Measurements from ENCODE around the gene RILPL1. TPM values are rescaled to one million over a fixed set of nuclear protein-coding genes. Genes with fewer than 3 reads are reported as not detected.
"Not testable (repeated sequence)": the region's sequence is repeated elsewhere in the genome, so short reads cannot be mapped to it uniquely, and the experiment has no call there.

RILPL1 gene
- total RNA-seq, 1 donor from 2014 or later: 4.4 TPM

- Mint-ChIP-seq H3K4me1 (ENCODE audit: low read depth) (peaks cover 10% of the 10 kb centered on the region), H3K36me3 (ENCODE audit: low read depth) (peaks cover 23% of the 10 kb centered on the region), H3K9me3 (no peaks in the 10 kb centered on the region), H3K27ac (no peak overlapping the region), H3K27me3 (ENCODE audit: insufficient read depth) (no peaks in the 10 kb centered on the region), H3K4me3 (no peak overlapping the region)
- intact Hi-C loops (cut with micrococcal nuclease): no loop called here
- no peak for DNase-seq (ENCODE audit: low spot score)
Measured at GRCh38 chr12:123468786-123469185, 64.7 kb downstream of the RILPL1 start.

- peaks cover 19% of the 10 kb centered on the region for H3K4me1 Mint-ChIP-seq (ENCODE audit: low read depth)
- no peaks in the 10 kb centered on the region for H3K27me3 Mint-ChIP-seq (ENCODE audit: insufficient read depth)
- H3K27ac Mint-ChIP-seq: no peak overlapping the region
- no peak overlapping the region for H3K4me3 Mint-ChIP-seq
- no peaks in the 10 kb centered on the region for H3K9me3 Mint-ChIP-seq
- peaks cover 21% of the 10 kb centered on the region for H3K36me3 Mint-ChIP-seq (ENCODE audit: low read depth)
- DNase-seq (ENCODE audit: low spot score): no peak
- intact Hi-C loops (cut with micrococcal nuclease): no loop called here
Measured at GRCh38 chr12:123465084-123465483, 68.4 kb downstream of the RILPL1 start.

GRCh38 chr12:123463174-123463573 lies 70.3 kb downstream of the RILPL1 start:
- peaks cover 27% of the 10 kb centered on the region for H3K4me1 Mint-ChIP-seq (ENCODE audit: low read depth)
- H3K36me3 Mint-ChIP-seq (ENCODE audit: low read depth): peaks cover 26% of the 10 kb centered on the region
- intact Hi-C loops (cut with micrococcal nuclease); H3K9me3 Mint-ChIP-seq; DNase-seq (ENCODE audit: low spot score); H3K4me3 Mint-ChIP-seq; H3K27ac Mint-ChIP-seq; H3K27me3 Mint-ChIP-seq (ENCODE audit: insufficient read depth): not testable (repeated sequence)

GRCh38 chr12:123457980-123458779 lies 75.3 kb downstream of the RILPL1 start, which contains the start of gene SNRNP35:
Gene SNRNP35 (plus strand): TSS chr12:123458139. CDS start chr12:123465541, 7,402 bp downstream.
- DNase-seq (ENCODE audit: low spot score): peak; percentile 79
- no peaks in the 10 kb centered on the region for H3K27me3 Mint-ChIP-seq (ENCODE audit: insufficient read depth)
- peaks cover 17% of the 10 kb centered on the region for H3K4me1 Mint-ChIP-seq (ENCODE audit: low read depth)
- peak within 1 kb of the TSS; percentile 95 for H3K4me3 Mint-ChIP-seq
- intact Hi-C loops (cut with micrococcal nuclease): loop anchor here (1.0 kb wide), 5 partner anchors 22 to 126 kb away; partner anchors contain the start of genes RILPL1, RILPL2 and TMED2
- H3K36me3 Mint-ChIP-seq (ENCODE audit: low read depth): peaks cover 9% of the 10 kb centered on the region
- H3K9me3 Mint-ChIP-seq: no peaks in the 10 kb centered on the region
- peak within 1 kb of the TSS; percentile 99 for H3K27ac Mint-ChIP-seq

- Mint-ChIP-seq H3K9me3 (no peaks in the 10 kb centered on the region), H3K36me3 (ENCODE audit: low read depth) (peaks cover 2% of the 10 kb centered on the region), H3K27ac (no peak overlapping the region), H3K4me1 (ENCODE audit: low read depth) (peaks cover 6% of the 10 kb centered on the region), H3K4me3 (no peak overlapping the region), H3K27me3 (ENCODE audit: insufficient read depth) (no peaks in the 10 kb centered on the region)
- intact Hi-C loops (cut with micrococcal nuclease): no loop called here
- DNase-seq (ENCODE audit: low spot score): no peak
Measured at GRCh38 chr12:123453165-123453564, 80.4 kb downstream of the RILPL1 start.

- H3K36me3 Mint-ChIP-seq (ENCODE audit: low read depth); DNase-seq (ENCODE audit: low spot score); H3K4me3 Mint-ChIP-seq; H3K9me3 Mint-ChIP-seq; intact Hi-C loops (cut with micrococcal nuclease); H3K27me3 Mint-ChIP-seq (ENCODE audit: insufficient read depth): not testable (repeated sequence)
- Mint-ChIP-seq H3K27ac (peak overlapping the region; percentile 44), H3K4me1 (ENCODE audit: low read depth) (peaks cover 10% of the 10 kb centered on the region)
Measured at GRCh38 chr12:123452276-123452550, 81.3 kb downstream of the RILPL1 start.

- no peak for DNase-seq (ENCODE audit: low spot score)
- H3K4me3 Mint-ChIP-seq: no peak overlapping the region
- H3K27ac Mint-ChIP-seq: no peak overlapping the region
- peaks cover 19% of the 10 kb centered on the region for H3K4me1 Mint-ChIP-seq (ENCODE audit: low read depth)
- no peaks in the 10 kb centered on the region for H3K9me3 Mint-ChIP-seq
- no peaks in the 10 kb centered on the region for H3K27me3 Mint-ChIP-seq (ENCODE audit: insufficient read depth)
- peaks cover 2% of the 10 kb centered on the region for H3K36me3 Mint-ChIP-seq (ENCODE audit: low read depth)
- intact Hi-C loops (cut with micrococcal nuclease): no loop called here
Measured at GRCh38 chr12:123450636-123451035, 82.9 kb downstream of the RILPL1 start.

- Mint-ChIP-seq H3K36me3 (ENCODE audit: low read depth) (peaks cover 2% of the 10 kb centered on the region), H3K4me1 (ENCODE audit: low read depth) (peaks cover 20% of the 10 kb centered on the region)
Measured at GRCh38 chr12:123449856-123450255, 83.7 kb downstream of the RILPL1 start.

GRCh38 chr12:123449249-123449733 lies 84.2 kb downstream of the RILPL1 start:
- intact Hi-C loops (cut with micrococcal nuclease): no loop called here
- Mint-ChIP-seq H3K4me3 (peak overlapping the region; percentile 7), H3K4me1 (ENCODE audit: low read depth) (peaks cover 20% of the 10 kb centered on the region), H3K36me3 (ENCODE audit: low read depth) (peaks cover 2% of the 10 kb centered on the region), H3K27me3 (ENCODE audit: insufficient read depth) (no peaks in the 10 kb centered on the region), H3K27ac (peak overlapping the region; percentile 77), H3K9me3 (no peaks in the 10 kb centered on the region)
- no peak for DNase-seq (ENCODE audit: low spot score)

More at GRCh38 chr12:123449856-123450255, 83.7 kb downstream of the RILPL1 start:
- H3K27ac Mint-ChIP-seq: no peak overlapping the region
- DNase-seq (ENCODE audit: low spot score): no peak
- H3K9me3 Mint-ChIP-seq: no peaks in the 10 kb centered on the region
- H3K27me3 Mint-ChIP-seq (ENCODE audit: insufficient read depth): no peaks in the 10 kb centered on the region
- intact Hi-C loops (cut with micrococcal nuclease): no loop called here
- H3K4me3 Mint-ChIP-seq: no peak overlapping the region

GRCh38 chr12:123446333-123446713 lies 87.2 kb downstream of the RILPL1 start:
- intact Hi-C loops (cut with micrococcal nuclease): no loop called here
- no peaks in the 10 kb centered on the region for H3K9me3 Mint-ChIP-seq
- H3K27me3 Mint-ChIP-seq (ENCODE audit: insufficient read depth): no peaks in the 10 kb centered on the region
- DNase-seq (ENCODE audit: low spot score): no peak
- H3K4me3 Mint-ChIP-seq: peak overlapping the region; percentile 27
- peaks cover 2% of the 10 kb centered on the region for H3K36me3 Mint-ChIP-seq (ENCODE audit: low read depth)
- H3K4me1 Mint-ChIP-seq (ENCODE audit: low read depth): peaks cover 25% of the 10 kb centered on the region
- H3K27ac Mint-ChIP-seq: peak overlapping the region; percentile 57

GRCh38 chr12:123445388-123446332 lies 87.9 kb downstream of the RILPL1 start:
- H3K4me1 Mint-ChIP-seq (ENCODE audit: low read depth): peaks cover 25% of the 10 kb centered on the region
- H3K36me3 Mint-ChIP-seq (ENCODE audit: low read depth): peaks cover 2% of the 10 kb centered on the region
- intact Hi-C loops (cut with micrococcal nuclease): no loop called here
- no peaks in the 10 kb centered on the region for H3K27me3 Mint-ChIP-seq (ENCODE audit: insufficient read depth)
- peak overlapping the region; percentile 57 for H3K27ac Mint-ChIP-seq
- no peaks in the 10 kb centered on the region for H3K9me3 Mint-ChIP-seq
- peak overlapping the region; percentile 27 for H3K4me3 Mint-ChIP-seq
- DNase-seq (ENCODE audit: low spot score): no peak

- Mint-ChIP-seq H3K36me3 (ENCODE audit: low read depth) (peaks cover 2% of the 10 kb centered on the region), H3K27me3 (ENCODE audit: insufficient read depth) (no peaks in the 10 kb centered on the region), H3K4me1 (ENCODE audit: low read depth) (peaks cover 25% of the 10 kb centered on the region), H3K9me3 (no peaks in the 10 kb centered on the region), H3K4me3 (no peak overlapping the region), H3K27ac (no peak overlapping the region)
- intact Hi-C loops (cut with micrococcal nuclease): no loop called here
- no peak for DNase-seq (ENCODE audit: low spot score)
Measured at GRCh38 chr12:123444092-123445026, 89.2 kb downstream of the RILPL1 start.

All from activated T-helper 1 cell treated with anti-CD3 and anti-CD28 coated beads, Interleukin-12 subunit alpha, Interleukin-12 subunit beta, Interleukin-2, Interleukin-4 antibody, amounts not matched to agents 30 ng/mL and 10 ng/mL and 1 ng/mL, durations not matched to agents 14 hours and 24 hours and 36 hours (primary cell).